GM12892 (cell line): ENCODE measurements around the gene SORBS1.

Experiments
- POLR2AphosphoS5 ChIP-seq: IDR thresholded peaks from 2 replicates; pipeline ENCODE4 v1.6.1; 2011; ENCODE audit warnings: low read depth, low read length, control low read depth
- TAF1 ChIP-seq: IDR thresholded peaks from 2 replicates; pipeline ENCODE4 v1.6.1; 2011; ENCODE audit warnings: low read depth, mild to moderate bottlenecking, control low read depth, low read length, borderline replicate concordance

DNA sequence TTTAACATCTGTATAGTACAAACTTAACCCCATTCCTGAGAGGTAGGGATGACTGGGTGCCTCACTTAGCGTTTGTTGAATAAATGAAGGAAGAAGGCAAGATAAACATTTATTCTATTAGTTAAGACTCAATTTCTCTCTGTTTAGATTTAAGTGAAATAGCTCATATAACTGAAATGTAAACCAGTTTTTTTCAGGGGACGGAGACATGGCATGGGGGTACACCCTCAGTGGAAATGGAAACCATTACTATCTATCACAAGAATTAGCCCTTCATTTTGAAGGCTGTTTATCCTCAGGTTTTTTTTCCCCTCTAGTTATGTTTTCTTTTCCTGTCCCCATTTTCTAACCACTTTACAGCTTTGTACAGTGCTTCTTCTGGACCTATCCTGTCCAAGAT, 234.8 kb downstream of the SORBS1 start:
- TF ChIP-seq POLR2AphosphoS5 (no peak), TAF1 (no peak)
